HG03460 (cell line): ENCODE measurements around the gene PTPN13.

ENCODE experiments used
- ATAC-seq: cut with Tn5 transposase; IDR thresholded peaks from one replicate; pipeline ENCODE4 v1.9.1; 2021; ENCODE audit not compliant: unreplicated experiment

Gene PTPN13

DNA sequence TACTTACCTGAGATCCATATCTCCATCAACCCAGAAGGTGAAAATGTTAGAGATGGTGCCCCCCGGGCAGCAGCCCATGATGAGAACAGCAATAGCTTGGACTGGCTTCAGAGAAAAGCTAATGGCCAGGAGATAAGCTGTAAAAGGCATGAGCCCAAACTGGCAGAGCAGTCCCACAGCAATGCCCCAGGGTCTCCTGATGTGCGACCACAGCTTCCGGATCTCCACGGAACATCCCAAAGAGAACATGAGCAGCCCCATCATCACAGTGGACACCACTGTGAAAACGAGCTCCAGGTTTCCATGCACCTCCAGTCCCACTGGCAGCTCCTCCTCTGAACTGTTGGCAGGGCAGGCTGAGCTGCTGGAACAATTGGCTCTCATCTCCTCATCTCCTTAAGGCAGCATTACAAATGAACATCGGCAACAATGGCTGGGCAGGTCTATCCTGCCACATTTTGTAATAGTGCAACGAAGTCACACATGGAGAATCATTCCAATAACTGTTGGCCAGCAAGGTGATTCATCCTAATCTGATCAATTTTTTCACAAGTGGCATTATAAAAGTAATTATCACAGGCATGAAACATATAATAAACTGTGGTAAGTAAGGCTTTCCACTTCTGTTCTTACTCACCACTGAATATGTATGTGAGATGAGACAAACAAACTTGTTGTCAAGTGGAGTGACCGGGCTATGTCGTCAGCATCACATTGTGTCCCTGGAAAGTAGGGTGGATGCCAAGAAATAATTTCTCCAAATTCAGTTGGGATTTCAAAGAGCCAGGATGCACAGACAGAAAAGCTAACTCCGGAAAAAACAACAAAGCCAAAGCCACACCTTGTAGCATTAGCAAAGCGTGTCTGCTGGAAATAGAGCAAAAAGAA is 254.9 kb downstream of the PTPN13 start, which contains the start of gene SLC10A6:
Gene SLC10A6 (minus strand): TSS at position 653 of the 888 bp plus-strand sequence. CDS start 269 bp downstream, at position 384.
- ATAC-seq: no peak

DNA sequence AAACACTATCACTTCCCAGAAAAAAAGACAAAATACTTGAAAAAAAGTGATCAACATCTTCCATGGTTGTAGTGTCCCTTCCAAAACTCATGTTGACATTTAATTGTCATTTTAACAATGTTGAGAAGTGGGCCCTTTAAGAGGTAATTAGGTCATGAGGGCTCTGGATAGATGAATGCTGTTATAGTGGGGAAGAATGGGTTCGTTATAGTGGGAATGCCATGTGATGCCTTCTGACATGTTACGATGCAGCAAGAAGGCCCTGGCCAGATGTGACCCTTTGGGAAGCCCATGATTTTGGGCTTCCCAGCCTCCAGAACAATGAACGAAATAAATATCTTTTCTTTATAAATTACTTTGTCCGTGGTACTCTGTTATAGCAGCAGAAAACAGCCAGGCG is 259.1 kb downstream of the PTPN13 start:
- no peak for ATAC-seq

GRCh38 chr4:86855572-86855971 is 261.5 kb downstream of the PTPN13 start:
- no peak for ATAC-seq

- ATAC-seq: no peak
Observed at GRCh38 chr4:86856896-86857295, 262.8 kb downstream of the PTPN13 start.

DNA sequence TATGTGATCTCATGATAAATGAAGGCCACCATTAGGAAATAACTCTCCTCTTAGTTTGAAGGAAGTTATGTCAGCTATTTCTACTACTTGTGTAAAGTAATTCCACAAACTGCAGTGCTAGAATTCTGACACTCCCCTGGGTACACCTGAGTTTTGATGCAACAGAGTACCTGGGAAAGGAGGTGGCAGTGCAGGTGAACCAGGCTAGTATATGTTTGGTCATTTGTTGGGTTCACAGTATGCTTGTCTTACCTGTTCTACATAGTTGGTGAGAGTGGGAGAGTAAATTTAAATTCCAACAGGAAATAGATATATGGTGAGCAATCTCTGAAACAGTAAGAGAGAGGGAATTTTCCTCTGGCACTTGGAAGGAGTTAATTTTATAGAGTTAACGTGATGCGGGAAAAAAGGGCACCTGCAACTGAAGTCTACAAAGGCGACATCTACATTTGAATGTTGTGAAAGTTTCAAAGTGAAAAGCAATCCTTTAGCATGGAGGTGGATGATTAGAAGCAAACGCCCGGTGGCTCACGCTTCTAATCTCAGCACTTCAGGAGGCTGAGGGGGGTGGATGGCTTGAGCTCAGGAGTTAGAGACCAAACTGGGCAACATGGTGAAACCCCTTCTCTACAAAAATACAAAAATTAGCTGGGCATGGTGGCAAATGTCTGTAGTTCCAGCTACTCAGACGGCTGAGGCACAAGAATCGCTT is 263.4 kb downstream of the PTPN13 start:
- ATAC-seq: no peak
